Activated B cell treated with CpG ODN at 0.5 μM for 24 hours (primary cell): ENCODE data around the gene TMEM129. TPM values are rescaled to one million over a fixed set of nuclear protein-coding genes. Genes with fewer than 3 reads are reported as not detected.
"Not testable (repeated sequence)": the region's sequence is repeated elsewhere in the genome, so short reads cannot be mapped to it uniquely, and the experiment has no call there.

Experiments
- ATAC-seq: fragments of 200-7000 bp; cut with Tn5 transposase; one replicate; pipeline ENCODE4 v1.10.0; 2021; ENCODE audit warnings: low read depth, mild to moderate bottlenecking, moderate library complexity
- CTCF ChIA-PET: fragments of 350-600 bp; sonication (Branson Sonifier 250); formaldehyde crosslinking; loops from one replicate; lab custom pipeline; 2021; ENCODE audit warnings: antibody characterized with exemption; lab: Charles Lee
- POLR2A ChIA-PET: fragments of 350-600 bp; sonication (Branson Sonifier 250); formaldehyde crosslinking; loops from one replicate; lab custom pipeline; 2021; ENCODE audit warnings: antibody characterized with exemption; lab: Charles Lee
- DNase-seq: peaks from one replicate; pipeline ENCODE4 v3.0.0; 2022
- H3K27ac Mint-ChIP-seq: one replicate; pipeline ENCODE4 v1.8.0; 2020; ENCODE audit warnings: mixed read lengths
- H3K27me3 Mint-ChIP-seq: one replicate; pipeline ENCODE4 v1.8.0; 2021; ENCODE audit warnings: mixed read lengths
- H3K36me3 Mint-ChIP-seq: one replicate; pipeline ENCODE4 v1.8.0; 2021; ENCODE audit warnings: low read depth, mixed read lengths
- H3K4me1 Mint-ChIP-seq: one replicate; pipeline ENCODE4 v1.8.0; 2021; ENCODE audit warnings: mixed read lengths
- H3K4me3 Mint-ChIP-seq: one replicate; pipeline ENCODE4 v1.8.0; 2020; ENCODE audit warnings: mild to moderate bottlenecking, mixed read lengths
- H3K9me3 Mint-ChIP-seq: one replicate; pipeline ENCODE4 v1.8.0; 2020; ENCODE audit warnings: mixed read lengths
- intact Hi-C: fragments of 100-400 bp; cut with micrococcal nuclease; formaldehyde crosslinking; loops from one replicate; pipeline ENCODE4 v1.15.1; 2024
- total RNA-seq: library from RNA; stranded (reverse); gene quantifications from 2 replicates; pipeline ENCODE4 v1.2.3, GENCODE V29; 2022
- TF ChIP-seq, protein P1 (sequence below): fragments of 200-600 bp; IDR thresholded peaks from one replicate; pipeline ENCODE4 v1.8.0; 2022; ENCODE audit warnings: antibody characterized with exemption, mild to moderate bottlenecking

TMEM129 gene
- total RNA-seq, 1 donor from 2014 or later = 23.7 TPM

DNA sequence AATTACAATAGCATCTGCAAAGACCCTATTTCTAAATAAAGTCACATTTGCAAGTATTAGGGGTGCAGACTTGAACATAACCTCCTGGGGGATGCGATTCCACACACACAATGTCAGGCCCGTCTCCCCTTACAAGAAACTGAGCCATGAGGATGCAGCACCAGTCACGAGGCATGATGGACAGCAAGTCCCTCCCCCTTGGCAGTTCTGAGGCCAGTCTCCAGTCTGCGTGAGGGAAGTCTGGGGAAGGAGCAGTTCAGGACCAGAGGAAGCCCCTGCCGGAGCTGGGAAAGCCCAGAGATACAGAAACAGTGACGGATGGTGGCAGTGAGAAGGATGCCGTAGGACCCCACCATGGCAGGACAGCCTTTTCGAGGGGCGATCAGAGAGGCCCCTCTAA, 46.4 kb downstream of the TMEM129 start:
- CTCF ChIA-PET = no interaction called here

DNA sequence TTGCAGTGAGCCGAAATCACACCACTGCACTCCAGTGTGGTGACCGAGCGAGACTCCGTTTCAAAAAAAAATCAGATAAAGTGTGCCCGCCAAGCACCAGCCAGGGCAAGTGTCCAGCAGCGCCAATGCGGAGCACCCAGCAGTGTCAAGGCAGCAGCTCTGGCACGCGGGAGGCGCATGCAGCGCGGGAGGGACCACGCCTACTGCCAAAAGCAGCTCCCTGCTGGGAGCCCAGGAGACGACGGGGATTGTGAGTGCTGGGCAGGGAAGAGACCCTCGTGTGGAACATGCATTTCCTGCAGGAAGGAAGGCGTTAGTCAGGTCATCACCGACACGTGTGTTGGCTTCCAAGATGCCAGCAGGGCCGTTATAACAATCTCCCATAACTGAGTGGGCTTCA, 47.5 kb downstream of the TMEM129 start:
- Mint-ChIP-seq H3K27me3 (no peaks in the 10 kb centered on the region), H3K27ac (no peak overlapping the region), H3K4me1 (no peaks in the 10 kb centered on the region), H3K4me3 (no peak overlapping the region), H3K36me3 (no peaks in the 10 kb centered on the region), H3K9me3 (no peaks in the 10 kb centered on the region)
- DNase-seq = no peak
- POLR2A ChIA-PET = no interaction called here
- TF ChIP-seq, protein P1, sequence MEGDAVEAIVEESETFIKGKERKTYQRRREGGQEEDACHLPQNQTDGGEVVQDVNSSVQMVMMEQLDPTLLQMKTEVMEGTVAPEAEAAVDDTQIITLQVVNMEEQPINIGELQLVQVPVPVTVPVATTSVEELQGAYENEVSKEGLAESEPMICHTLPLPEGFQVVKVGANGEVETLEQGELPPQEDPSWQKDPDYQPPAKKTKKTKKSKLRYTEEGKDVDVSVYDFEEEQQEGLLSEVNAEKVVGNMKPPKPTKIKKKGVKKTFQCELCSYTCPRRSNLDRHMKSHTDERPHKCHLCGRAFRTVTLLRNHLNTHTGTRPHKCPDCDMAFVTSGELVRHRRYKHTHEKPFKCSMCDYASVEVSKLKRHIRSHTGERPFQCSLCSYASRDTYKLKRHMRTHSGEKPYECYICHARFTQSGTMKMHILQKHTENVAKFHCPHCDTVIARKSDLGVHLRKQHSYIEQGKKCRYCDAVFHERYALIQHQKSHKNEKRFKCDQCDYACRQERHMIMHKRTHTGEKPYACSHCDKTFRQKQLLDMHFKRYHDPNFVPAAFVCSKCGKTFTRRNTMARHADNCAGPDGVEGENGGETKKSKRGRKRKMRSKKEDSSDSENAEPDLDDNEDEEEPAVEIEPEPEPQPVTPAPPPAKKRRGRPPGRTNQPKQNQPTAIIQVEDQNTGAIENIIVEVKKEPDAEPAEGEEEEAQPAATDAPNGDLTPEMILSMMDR = no peak
- ATAC-seq = no peak
- intact Hi-C loops = no loop called here
- CTCF ChIA-PET = no interaction called here

More for the DNA sequence above, 46.4 kb downstream of the TMEM129 start:
- POLR2A ChIA-PET = no interaction called here
- intact Hi-C loops = no loop called here
- no peak overlapping the region for H3K4me3 Mint-ChIP-seq
- no peak overlapping the region for H3K27ac Mint-ChIP-seq
- H3K36me3 Mint-ChIP-seq = no peaks in the 10 kb centered on the region
- H3K27me3 Mint-ChIP-seq = no peaks in the 10 kb centered on the region
- H3K9me3 Mint-ChIP-seq = no peaks in the 10 kb centered on the region
- TF ChIP-seq, protein P1 = no peak
- ATAC-seq (no peak), DNase-seq (no peak)
- H3K4me1 Mint-ChIP-seq = no peaks in the 10 kb centered on the region

DNA sequence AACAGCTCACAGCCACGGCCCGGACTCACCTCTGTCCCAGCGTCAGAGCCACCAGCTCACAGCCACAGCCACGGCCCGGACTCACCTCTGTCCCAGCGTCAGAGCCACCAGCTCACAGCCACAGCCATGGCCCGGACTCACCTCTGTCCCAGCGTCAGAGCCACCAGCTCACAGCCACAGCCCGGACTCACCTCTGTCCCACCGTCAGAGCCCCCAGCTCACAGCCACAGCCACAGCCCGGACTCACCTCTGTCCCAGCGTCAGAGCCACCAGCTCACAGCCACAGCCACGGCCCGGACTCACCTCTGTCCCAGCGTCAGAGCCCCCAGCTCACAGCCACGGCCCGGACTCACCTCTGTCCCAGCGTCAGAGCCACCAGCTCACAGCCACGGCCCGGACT, 50.1 kb downstream of the TMEM129 start:
- H3K4me3 Mint-ChIP-seq, CTCF ChIA-PET, H3K9me3 Mint-ChIP-seq, H3K36me3 Mint-ChIP-seq, intact Hi-C loops, H3K27ac Mint-ChIP-seq, ATAC-seq, H3K4me1 Mint-ChIP-seq, DNase-seq, H3K27me3 Mint-ChIP-seq: not testable (repeated sequence)
- POLR2A ChIA-PET = interaction anchor here (0.8 kb wide), 1 partner anchor 1162 kb away, joined by 3 read pairs; no protein-coding TSS in a partner anchor

DNA sequence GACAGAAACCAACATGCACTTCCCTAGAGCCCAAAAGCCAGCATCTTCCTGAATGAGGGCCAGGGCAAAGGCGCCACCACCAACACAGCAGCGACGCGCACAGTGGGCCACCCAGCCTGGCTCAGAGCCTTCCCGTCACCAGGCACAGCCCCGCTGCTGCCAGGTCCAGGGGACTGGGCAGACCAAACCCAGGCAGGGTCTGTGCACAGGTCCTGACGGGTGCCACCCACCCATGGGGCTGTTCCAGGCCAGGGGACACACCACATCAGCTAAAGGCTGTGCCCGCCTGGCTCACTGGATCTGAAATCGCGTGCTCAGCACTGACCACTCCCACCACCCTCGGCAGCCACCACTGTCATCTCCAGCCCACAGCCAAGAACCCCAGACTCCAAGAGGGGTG, 50.8 kb downstream of the TMEM129 start:
- Mint-ChIP-seq H3K27ac (no peak overlapping the region), H3K4me1 (no peaks in the 10 kb centered on the region), H3K4me3 (no peak overlapping the region), H3K27me3 (no peaks in the 10 kb centered on the region), H3K36me3 (no peaks in the 10 kb centered on the region), H3K9me3 (no peaks in the 10 kb centered on the region)
- intact Hi-C loops = no loop called here
- ChIA-PET CTCF (no interaction called here), POLR2A (interaction anchor here (0.8 kb wide), 1 partner anchor 1162 kb away, joined by 3 read pairs; no protein-coding TSS in a partner anchor)
- DNase-seq = no peak
- TF ChIP-seq, protein P1 = no peak
- ATAC-seq = no peak

DNA sequence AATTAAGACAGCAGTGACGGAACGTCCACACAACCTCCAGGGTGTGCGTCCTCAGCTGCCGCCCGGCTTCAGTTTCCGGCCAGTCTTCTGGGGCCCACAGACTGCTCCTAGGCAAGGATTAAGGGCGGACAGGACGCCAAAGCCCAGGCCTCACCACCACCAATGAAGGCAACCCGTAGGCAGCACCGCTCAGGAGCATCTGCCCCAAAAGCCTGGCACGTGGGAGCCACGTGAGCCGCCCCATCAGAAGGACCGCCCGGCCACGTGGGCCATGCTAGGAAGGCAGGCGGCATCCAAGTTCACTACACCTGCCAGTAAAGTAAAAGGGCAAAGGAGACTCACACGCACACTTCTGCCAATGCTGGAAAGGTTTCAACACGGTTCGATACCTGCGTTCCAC, 51.3 kb downstream of the TMEM129 start:
- H3K4me3 Mint-ChIP-seq = no peak overlapping the region
- DNase-seq = no peak
- intact Hi-C loops = no loop called here
- H3K27ac Mint-ChIP-seq = no peak overlapping the region
- no peaks in the 10 kb centered on the region for H3K4me1 Mint-ChIP-seq
- no peaks in the 10 kb centered on the region for H3K27me3 Mint-ChIP-seq
- ChIA-PET CTCF (no interaction called here), POLR2A (no interaction called here)
- TF ChIP-seq, protein P1 = no peak
- H3K9me3 Mint-ChIP-seq = no peaks in the 10 kb centered on the region
- no peak for ATAC-seq
- H3K36me3 Mint-ChIP-seq = no peaks in the 10 kb centered on the region

DNA sequence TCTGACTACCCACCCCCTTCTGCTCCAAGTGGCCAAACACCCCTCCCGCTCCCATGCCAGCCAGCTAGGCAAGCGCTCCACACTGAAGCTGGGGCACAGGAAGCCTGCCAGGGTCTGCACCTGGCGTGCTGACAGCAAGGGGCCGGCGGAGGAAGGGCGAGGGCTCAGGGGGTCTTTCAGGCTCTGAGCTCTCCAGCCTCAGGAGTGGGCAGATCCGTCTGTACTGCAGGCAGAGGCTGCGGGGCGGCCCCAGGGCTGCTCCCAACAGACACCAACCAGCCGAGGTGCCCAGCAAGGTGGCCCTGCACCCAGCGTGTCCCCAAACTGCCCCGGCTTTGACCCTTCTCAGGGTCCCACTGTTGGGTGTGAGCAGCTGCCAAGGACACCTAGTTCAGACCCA, 51.9 kb downstream of the TMEM129 start:
- H3K4me3 Mint-ChIP-seq = no peak overlapping the region
- no peaks in the 10 kb centered on the region for H3K27me3 Mint-ChIP-seq
- ATAC-seq = no peak
- ChIA-PET POLR2A (no interaction called here), CTCF (no interaction called here)
- H3K27ac Mint-ChIP-seq = no peak overlapping the region
- no peaks in the 10 kb centered on the region for H3K4me1 Mint-ChIP-seq
- no peak for DNase-seq
- TF ChIP-seq, protein P1 = no peak
- no peaks in the 10 kb centered on the region for H3K9me3 Mint-ChIP-seq
- intact Hi-C loops = no loop called here
- H3K36me3 Mint-ChIP-seq = no peaks in the 10 kb centered on the region
